Lower leg skin (tissue), 4 donors: ENCODE data around the gene CPEB4. TPM values are rescaled to one million over a fixed set of nuclear protein-coding genes. Genes with fewer than 3 reads are reported as not detected.

ENCODE experiments used
- DNase-seq, 2 donors: peaks; one replicate each; pipeline ENCODE4 v3.0.0-alpha.2; 2019; ENCODE audit warnings: low spot score in 2 of 2
- H3K4me3 ChIP-seq: fragments of 200-600 bp; sonication (generic); 2 replicates; pipeline ENCODE4 v1.5.1; 2017; ENCODE audit warnings: mild to moderate bottlenecking, low read depth; ENCODE audit not compliant: poor library complexity, severe bottlenecking
- CTCF ChIP-seq, 3 donors: fragments of 450-650 bp; IDR thresholded peaks; one replicate each; pipeline ENCODE4 v1.5.1; 2016; ENCODE audit warnings: antibody characterized with exemption in 3 of 3, mild to moderate bottlenecking in 3 of 3, moderate library complexity in 2 of 3
- POLR2A ChIP-seq, 2 donors: fragments of 450-650 bp; IDR thresholded peaks; one replicate each; pipeline ENCODE4 v1.6.1; 2016 to 2017; ENCODE audit warnings: antibody characterized with exemption in 2 of 2, mild to moderate bottlenecking in 1 of 2, moderate library complexity in 1 of 2
- WGBS, 2 donors: methylation state at CpG; one replicate each; pipeline ENCODE4 v1.1.5; 2018; 5-methylcytosine and 5-hydroxymethylcytosine counted together
- intact Hi-C: fragments of 100-400 bp; cut with DNase I; formaldehyde crosslinking; loops from one replicate; pipeline ENCODE4 v1.15.0; 2023; ENCODE audit warnings: low total_unique reads
- total RNA-seq, 4 donors: library from RNA; depleted of rRNA; stranded (reverse); fragments of >200 nt; gene quantifications; one replicate each; pipeline ENCODE4 v1.1.0, GENCODE V29; 2016

The CPEB4 gene
- total RNA-seq: 10 to 100 TPM; 47.5 to 79.6 (median 55.3) TPM

- TF ChIP-seq POLR2A (IDR thresholded peaks at IDR 0.05): peak in 1 of 2 donors; percentile 94
- TF ChIP-seq CTCF (IDR thresholded peaks at IDR 0.05): no peak
- whole genome bisulfite sequencing, 2 donors: 3 to 4% methylated on average over 55 of the region's 55 CpGs
These were observed at the start of gene CPEB4 for GRCh38 chr5:173887610-173888472. CPEB4 (plus strand) TSS chr5:173888349; CDS start chr5:173889734, 1,385 bp downstream.

DNA sequence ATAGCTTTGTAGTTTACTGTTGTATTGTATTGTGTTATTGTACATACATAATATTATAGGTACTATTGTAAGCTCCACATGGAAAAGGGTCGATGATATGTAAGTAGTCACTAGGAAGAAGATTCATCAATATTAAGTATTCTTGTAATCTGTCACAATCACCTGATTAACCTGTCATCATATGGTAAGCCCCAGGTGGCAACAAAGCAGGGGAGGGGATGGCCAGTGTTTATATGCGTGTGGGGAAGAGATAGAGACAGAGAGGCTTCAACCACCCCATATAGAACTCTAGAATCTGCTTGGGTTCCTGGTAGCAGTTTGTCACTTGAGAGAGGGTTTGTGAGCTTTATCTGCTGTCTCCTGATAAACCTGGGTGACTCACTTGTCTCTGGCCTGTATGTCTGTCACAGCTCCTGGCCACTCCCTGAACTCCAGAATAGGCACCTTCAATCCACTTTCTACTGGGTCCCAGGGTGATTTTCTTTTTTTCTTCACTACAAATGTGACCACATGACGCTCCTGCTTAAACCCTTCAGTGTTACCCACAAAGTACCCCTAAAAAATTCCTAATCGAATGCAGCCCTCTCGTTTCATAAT lies 48.9 kb upstream of the CPEB4 start:
- H3K4me3 ChIP-seq: no peak overlapping the region
- no peak for DNase-seq
- 70 to 73% methylated on average over 5 of the region's 5 CpGs for WGBS, 2 donors
- intact Hi-C loops: no loop called here
- TF ChIP-seq CTCF (IDR thresholded peaks at IDR 0.05): no peak
- no peak for TF ChIP-seq POLR2A (IDR thresholded peaks at IDR 0.05)

More at GRCh38 chr5:173887610-173888472, at the start of gene CPEB4:
- peak within 1 kb of the TSS; percentile 66 for H3K4me3 ChIP-seq
- DNase-seq: peak; percentile 99 to 100
- intact Hi-C loops: no loop called here

DNA sequence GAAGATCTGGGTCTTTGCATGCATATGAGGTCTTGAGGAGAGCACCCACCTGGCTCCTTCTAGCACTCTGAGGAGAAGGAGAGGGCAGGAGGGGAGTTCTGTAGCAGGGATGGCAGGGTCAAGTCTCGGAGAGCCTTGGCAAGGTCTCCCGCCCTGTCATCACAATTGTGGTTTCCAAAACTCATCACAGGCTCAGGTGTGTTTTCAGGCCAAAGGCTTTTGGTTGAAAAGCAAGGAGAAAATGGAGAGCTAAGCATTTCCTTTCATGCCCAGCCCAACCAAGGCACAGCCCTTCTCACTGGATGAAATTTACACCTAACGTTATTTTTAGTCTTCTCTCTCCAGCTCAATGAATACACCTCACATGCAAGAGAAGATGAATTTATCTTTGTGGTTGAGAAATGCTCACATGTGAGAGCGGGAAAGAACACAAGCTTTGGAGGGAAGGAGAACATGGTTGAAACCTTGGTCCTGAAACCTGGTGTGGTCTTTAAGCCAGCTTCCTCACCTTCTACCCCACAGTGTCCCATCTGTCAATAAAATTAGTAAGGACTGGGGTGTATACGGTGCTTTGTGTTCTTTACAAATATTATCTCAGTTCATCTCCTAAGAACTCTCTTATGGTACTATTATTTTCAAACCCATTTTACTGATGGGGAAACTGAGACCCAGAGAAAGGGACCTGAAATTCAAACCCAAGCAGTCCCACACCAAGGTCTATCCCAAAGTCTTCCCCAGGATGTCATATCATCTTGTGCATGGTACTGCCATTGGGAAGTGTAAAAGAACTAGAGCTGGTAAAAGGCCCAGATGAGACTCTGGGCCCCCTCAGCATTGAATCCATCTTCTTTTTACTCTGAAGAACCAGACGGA lies 47.8 kb upstream of the CPEB4 start:
- intact Hi-C loops: no loop called here
- TF ChIP-seq POLR2A (IDR thresholded peaks at IDR 0.05): no peak
- TF ChIP-seq CTCF (IDR thresholded peaks at IDR 0.05): no peak
- WGBS, 2 donors: 89 to 92% methylated on average over 6 of the region's 6 CpGs
- no peak overlapping the region for H3K4me3 ChIP-seq
- no peak for DNase-seq

DNA sequence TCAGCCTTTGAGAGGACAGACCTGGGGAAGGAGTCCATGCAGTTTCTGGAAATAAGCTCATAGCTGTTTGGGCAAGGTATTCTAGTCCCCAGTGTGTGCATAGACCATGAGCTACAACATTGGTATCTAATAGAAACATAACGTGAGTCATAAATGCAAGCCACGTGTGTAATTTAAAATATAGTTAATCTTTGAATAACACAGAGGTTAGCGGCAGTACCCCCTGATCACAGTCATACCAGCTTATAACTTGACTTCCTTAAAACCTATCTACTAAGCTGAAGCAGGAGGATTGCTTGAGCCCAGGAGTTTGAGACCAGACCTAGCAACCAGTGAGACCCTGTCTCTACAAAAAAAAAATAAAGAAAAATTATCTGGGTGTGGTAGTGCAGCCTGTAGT lies 46.4 kb upstream of the CPEB4 start:
- intact Hi-C loops: no loop called here
- 76 to 77% methylated on average over 3 of the region's 3 CpGs for WGBS, 2 donors
- no peak for DNase-seq
- no peak overlapping the region for H3K4me3 ChIP-seq
- TF ChIP-seq CTCF (IDR thresholded peaks at IDR 0.05): no peak
- TF ChIP-seq POLR2A (IDR thresholded peaks at IDR 0.05): no peak

DNA sequence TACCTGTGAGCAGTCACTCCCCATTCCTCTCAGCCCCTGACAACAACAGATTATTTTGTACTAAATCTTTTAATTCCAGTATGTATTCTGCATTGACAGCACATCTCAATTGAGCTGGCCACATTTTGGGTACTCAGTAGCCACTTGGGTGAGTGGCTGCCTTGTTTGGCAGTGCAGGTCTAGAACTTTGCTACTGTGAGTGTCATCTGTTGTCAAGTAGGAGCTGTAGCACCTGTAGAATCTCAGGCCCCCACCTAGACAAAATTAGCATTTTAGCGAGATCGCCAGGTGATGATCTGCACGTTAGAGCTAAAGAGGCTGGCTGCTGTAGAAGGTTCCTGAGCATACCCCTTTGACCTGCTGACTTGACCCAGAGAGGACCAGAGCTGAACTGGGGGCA lies 44.4 kb upstream of the CPEB4 start:
- WGBS, 2 donors: 76 to 86% methylated on average over 3 of the region's 3 CpGs
- intact Hi-C loops: no loop called here
- TF ChIP-seq CTCF (IDR thresholded peaks at IDR 0.05) (no peak), POLR2A (IDR thresholded peaks at IDR 0.05) (no peak)
- H3K4me3 ChIP-seq: no peak overlapping the region
- no peak for DNase-seq
